ENCODE data around the gene PCIF1.

PCIF1 gene

GRCh38 chr20:45919542-45920399 is 14.7 kb upstream of the PCIF1 start:
- H3K4me3 ChIP-seq (replicated peaks in 1 of 2; ENCODE audit: low read depth in 2 of 2, low read length in 2 of 2) = no peak overlapping the region
- peak; percentile 87 to 96 for DNase-seq (ENCODE audit: low read depth in 2 of 2)
- no peak for TF ChIP-seq CTCF (IDR thresholded peaks at IDR 0.05; ENCODE audit: low read depth, low read length)

GRCh38 chr20:45920462-45921336 is 13.8 kb upstream of the PCIF1 start:
- no peak for TF ChIP-seq CTCF (IDR thresholded peaks at IDR 0.05; ENCODE audit: low read depth, low read length)
- DNase-seq (ENCODE audit: low read depth in 2 of 2) = no peak
- no peak overlapping the region for H3K4me3 ChIP-seq (replicated peaks in 1 of 2; ENCODE audit: low read depth in 2 of 2, low read length in 2 of 2)

GRCh38 chr20:45921337-45922189 is 12.9 kb upstream of the PCIF1 start:
- no peak for DNase-seq (ENCODE audit: low read depth in 2 of 2)
- H3K4me3 ChIP-seq (replicated peaks in 1 of 2; ENCODE audit: low read depth in 2 of 2, low read length in 2 of 2) = no peak overlapping the region
- TF ChIP-seq CTCF (IDR thresholded peaks at IDR 0.05; ENCODE audit: low read depth, low read length) = no peak

GRCh38 chr20:45924391-45925261 is 9.9 kb upstream of the PCIF1 start:
- H3K4me3 ChIP-seq (replicated peaks in 1 of 2; ENCODE audit: low read depth in 2 of 2, low read length in 2 of 2) = no peak overlapping the region
- DNase-seq (ENCODE audit: low read depth in 2 of 2) = peak; percentile 62 to 79
- TF ChIP-seq CTCF (IDR thresholded peaks at IDR 0.05; ENCODE audit: low read depth, low read length) = no peak

GRCh38 chr20:45925821-45926506 is 8.5 kb upstream of the PCIF1 start:
- no peak for TF ChIP-seq CTCF (IDR thresholded peaks at IDR 0.05; ENCODE audit: low read depth, low read length)
- H3K4me3 ChIP-seq (replicated peaks in 1 of 2; ENCODE audit: low read depth in 2 of 2, low read length in 2 of 2) = no peak overlapping the region
- DNase-seq (ENCODE audit: low read depth in 2 of 2) = no peak

Measured in cardiac fibroblast (primary cell).